Measurements from ENCODE around the gene MAN2C1. TPM values are rescaled to one million over a fixed set of nuclear protein-coding genes. Genes with fewer than 3 reads are reported as not detected.
A peak's percentile ranks its signal among the peaks of the same experiment; 100 is the strongest.

MAN2C1 gene
- total and polyA plus RNA-seq, 9 of the 15 experiments (the other 6 are each of a cell fraction or from before 2014, with no cell fraction given), result 2.0 to 141 (median 39.9) TPM

GRCh38 chr15:75335705-75336355 lies 32.6 kb downstream of the MAN2C1 start, which contains the start of gene COMMD4 (continued):
- no peak for TF ChIP-seq DLX4 (CRISPR knock-in tag; IDR thresholded peaks at IDR 0.05)
- peak; percentile 78; the same call in 1 of the 2 replicates for TF ChIP-seq MBD2 (IDR thresholded peaks at IDR 0.05; ENCODE audit: borderline replicate concordance, low read depth)
- peak; percentile 78 for TF ChIP-seq KDM5B (IDR thresholded peaks at IDR 0.05; ENCODE audit: insufficient replicate concordance, low read depth, low read length)
- no peak for TF ChIP-seq ZNF23 (CRISPR knock-in tag; IDR thresholded peaks at IDR 0.05)
- no peak for TF ChIP-seq CCNT2 (IDR thresholded peaks at IDR 0.05; ENCODE audit: borderline replicate concordance, extremely low read depth, insufficient read length, low read depth, low read length)
- no peak for TF ChIP-seq ZNF282 (CRISPR knock-in tag; IDR thresholded peaks at IDR 0.05)
- TF ChIP-seq ZNF75A (CRISPR knock-in tag; IDR thresholded peaks at IDR 0.05), result no peak
- no peak for TF ChIP-seq ZNF77 (CRISPR knock-in tag; IDR thresholded peaks at IDR 0.05)
- no peak; the same call in 1 of the 2 replicates for TF ChIP-seq MYBL2 (IDR thresholded peaks at IDR 0.05; ENCODE audit: low read depth)
- no peak for TF ChIP-seq MYBL2 (CRISPR knock-in tag; IDR thresholded peaks at IDR 0.05; ENCODE audit: borderline replicate concordance)
- no peak for TF ChIP-seq RAD21 (CRISPR knock-in tag; conservative IDR thresholded peaks at IDR 0.05 in 1 of 2, IDR thresholded peaks at IDR 0.05 in 1 of 2)
- TF ChIP-seq RBM39 (optimal IDR thresholded peaks at IDR 0.05; ENCODE audit: low read depth, low read length), result no peak
- no peak; a peak in 1 of 4 replicates for TF ChIP-seq TRIM24 (IDR thresholded peaks at IDR 0.05)
- TF ChIP-seq ZNF124 (CRISPR knock-in tag; IDR thresholded peaks at IDR 0.05), result no peak
- no peak for TF ChIP-seq KAT2B (IDR thresholded peaks at IDR 0.05; ENCODE audit: low read depth, low read length)
- no peak for TF ChIP-seq ZNF561 (CRISPR knock-in tag; conservative IDR thresholded peaks at IDR 0.05)
- TF ChIP-seq FIP1L1 (IDR thresholded peaks at IDR 0.05; ENCODE audit: low read depth, low read length, poor library complexity, severe bottlenecking), result no peak
- no peak for TF ChIP-seq PHF21A (IDR thresholded peaks at IDR 0.05; ENCODE audit: borderline replicate concordance, low read depth)
- peak; percentile 69 for TF ChIP-seq CREM (IDR thresholded peaks at IDR 0.05; ENCODE audit: low read depth)
- TF ChIP-seq CEBPB (tag; IDR thresholded peaks at IDR 0.05), result no peak
- TF ChIP-seq ZNF395 (CRISPR knock-in tag; IDR thresholded peaks at IDR 0.05), result no peak
- no peak for TF ChIP-seq KLF1 (tag; IDR thresholded peaks at IDR 0.05)
- TF ChIP-seq BRCA1 (IDR thresholded peaks at IDR 0.05), result no peak
- no peak for TF ChIP-seq BRCA1 (CRISPR knock-in tag; IDR thresholded peaks at IDR 0.05)
- peak; percentile 99 for TF ChIP-seq SIN3B (IDR thresholded peaks at IDR 0.05; ENCODE audit: low read depth)
- TF ChIP-seq ZNF717 (CRISPR knock-in tag; IDR thresholded peaks at IDR 0.05), result no peak
- TF ChIP-seq SREBF1 (IDR thresholded peaks at IDR 0.05; ENCODE audit: borderline replicate concordance, low read depth, low read length), result no peak
- no peak for TF ChIP-seq HMG20B (CRISPR knock-in tag; IDR thresholded peaks at IDR 0.05)
